Fibroblast of upper back skin (primary cell): ENCODE measurements around the gene CTNNA2.
A peak's percentile ranks its signal among the peaks of the same experiment; 100 is the strongest.

ENCODE experiments used
- DNase-seq: peaks from one replicate; pipeline ENCODE4 v3.0.0-alpha.2; 2013

CTNNA2 gene

DNA sequence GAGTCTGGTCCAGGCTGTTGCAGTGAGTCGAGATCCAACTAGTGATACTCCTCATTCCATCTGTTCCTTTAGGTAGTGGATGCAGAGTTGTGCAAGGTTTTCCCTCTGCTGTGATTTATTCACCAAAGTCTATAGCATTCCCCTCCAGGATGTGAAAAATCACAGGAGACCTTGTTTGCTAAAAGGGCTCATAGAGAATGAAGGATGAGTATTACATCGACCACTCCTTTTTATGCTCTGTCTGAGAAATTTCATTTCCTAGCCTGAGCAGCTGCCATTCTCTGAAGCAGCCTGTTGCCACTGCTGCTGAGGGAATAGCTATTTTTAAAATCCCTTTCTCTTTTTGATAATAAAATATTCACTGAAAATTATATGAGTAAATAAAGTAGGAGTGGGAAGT lies 925.8 kb downstream of the CTNNA2 start:
- DNase-seq, result no peak

DNA sequence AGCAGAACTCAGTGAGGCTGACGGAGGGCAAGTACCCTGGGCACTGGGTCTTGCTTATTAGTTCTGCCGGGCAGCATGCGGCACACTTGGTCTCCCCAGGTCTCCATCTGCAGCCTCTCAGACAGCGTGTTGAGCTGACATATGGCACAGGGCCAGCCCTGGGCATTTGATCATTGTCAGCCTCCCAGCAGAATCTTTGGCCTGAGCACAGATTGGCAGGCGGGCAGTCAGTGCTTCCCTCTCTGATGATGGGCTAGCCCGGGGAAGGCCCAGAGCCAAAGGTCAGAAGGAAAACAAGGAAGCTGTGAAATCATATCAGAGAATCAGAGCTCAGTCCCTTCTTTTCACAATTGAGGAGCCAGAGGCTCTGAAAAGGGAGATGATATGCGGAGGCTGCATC lies 941.8 kb downstream of the CTNNA2 start:
- no peak for DNase-seq

DNA sequence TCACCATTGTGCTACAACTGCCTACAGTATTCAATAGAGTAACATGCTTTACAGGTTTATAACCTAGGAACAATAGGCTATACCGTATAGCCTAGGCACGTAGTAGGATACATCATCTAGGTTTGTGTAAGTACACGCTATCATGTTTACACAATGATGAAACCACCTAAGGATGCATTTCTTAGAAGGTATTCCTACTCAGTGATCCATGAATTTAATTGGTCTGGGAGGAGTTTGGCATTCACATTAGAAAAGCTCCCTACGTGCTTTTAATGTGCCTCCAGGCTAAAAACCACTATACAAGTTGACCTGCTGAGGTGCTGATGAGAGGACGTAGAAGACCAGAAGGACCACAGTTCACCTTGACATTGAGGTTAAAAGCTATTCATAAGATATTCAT lies 946.2 kb downstream of the CTNNA2 start:
- no peak for DNase-seq

DNA sequence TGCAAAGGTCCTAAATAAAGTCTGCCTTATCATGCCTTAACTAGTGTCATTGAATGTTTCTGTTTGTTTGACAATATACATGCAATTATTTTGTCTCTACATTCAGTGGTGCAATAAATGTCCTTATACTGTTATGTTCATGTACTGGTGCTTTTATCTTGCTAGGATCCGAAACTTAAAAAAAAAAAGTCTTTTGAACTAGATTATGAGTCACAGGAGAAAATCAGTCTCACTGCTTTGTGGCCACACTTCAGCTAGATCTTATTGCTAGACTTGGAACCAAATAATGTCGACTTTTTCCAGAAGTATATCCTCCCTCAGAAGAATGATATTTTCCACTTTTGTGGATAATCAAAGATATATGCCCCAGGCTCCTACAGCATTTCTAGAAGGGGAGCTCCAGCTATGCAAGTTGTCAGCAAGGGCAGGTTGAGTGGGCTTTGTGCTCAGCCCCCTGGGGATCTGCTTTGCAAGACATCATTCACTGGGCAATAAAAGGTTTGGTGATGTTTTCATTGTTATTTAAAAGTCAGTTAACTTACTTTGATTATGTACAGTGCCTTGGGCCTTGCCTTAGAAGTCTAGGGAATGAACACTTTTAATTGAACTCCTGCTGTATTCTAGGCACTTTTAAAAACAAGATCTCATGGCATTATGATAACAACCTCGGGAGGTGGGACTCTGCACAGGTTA lies 948.8 kb downstream of the CTNNA2 start:
- peak; percentile 12 for DNase-seq

DNA sequence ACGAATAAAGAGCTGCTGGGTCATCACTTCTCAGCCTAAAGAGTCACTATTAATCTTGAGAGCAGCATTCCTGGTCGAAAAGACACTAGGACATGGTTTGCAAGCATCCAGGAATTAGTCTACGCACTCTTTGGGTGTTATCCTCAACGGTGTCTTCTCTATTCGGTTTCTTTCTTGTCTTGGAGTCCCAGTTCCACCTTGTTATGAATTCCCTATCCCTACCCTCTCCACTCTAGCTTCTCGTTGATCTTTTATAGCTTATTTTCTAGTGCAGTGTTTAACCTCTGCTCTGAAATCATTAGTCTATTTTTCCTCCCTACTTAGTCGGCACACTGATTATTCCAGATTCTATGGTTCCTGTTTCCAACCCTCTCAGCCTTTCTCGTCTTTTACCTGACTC lies 949.8 kb downstream of the CTNNA2 start:
- DNase-seq, result no peak

DNA sequence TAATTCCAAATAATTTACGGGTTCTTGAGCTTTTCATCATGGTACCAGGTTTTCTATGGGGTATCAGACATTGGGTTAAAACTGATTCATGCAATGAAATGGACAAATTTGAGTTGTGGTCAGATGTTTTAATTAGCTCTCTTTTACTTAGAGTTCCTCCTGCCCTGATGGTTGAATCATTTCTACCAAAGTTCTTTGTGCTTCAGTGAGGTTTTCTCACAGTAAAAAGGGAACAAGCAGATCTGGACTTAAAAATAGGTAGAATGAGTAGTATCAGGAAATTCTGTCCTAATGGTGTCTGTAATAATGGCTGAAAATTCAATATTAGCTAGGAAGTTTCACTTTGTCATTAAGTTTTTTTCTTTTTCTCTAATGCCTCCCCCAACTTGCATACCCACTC lies 951.4 kb downstream of the CTNNA2 start:
- no peak for DNase-seq

DNA sequence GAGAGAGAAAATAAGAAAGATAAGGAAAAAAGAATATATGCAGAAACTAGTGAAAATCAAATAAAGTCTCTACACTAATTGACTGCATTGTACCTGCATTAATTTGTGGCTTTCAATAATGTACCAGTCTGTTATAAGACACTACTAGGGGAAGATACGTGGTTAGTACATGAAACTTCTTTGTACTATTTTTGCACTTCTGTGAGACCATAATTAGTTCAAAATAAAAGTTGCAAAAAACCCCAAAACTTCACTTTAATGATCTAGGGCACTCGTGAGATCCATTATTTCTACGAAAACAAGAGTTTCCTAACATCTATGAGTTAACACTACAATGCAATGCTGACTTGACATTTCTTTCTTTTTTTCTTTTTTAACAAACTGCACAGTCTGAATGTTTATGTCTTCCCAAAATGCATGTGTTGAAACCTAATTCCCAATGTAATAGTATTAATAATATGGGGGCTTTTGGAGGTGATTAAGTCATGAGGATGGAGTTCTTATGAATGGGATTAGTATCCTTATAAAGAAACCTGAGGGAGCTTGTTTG lies 954.5 kb downstream of the CTNNA2 start:
- DNase-seq, result no peak

DNA sequence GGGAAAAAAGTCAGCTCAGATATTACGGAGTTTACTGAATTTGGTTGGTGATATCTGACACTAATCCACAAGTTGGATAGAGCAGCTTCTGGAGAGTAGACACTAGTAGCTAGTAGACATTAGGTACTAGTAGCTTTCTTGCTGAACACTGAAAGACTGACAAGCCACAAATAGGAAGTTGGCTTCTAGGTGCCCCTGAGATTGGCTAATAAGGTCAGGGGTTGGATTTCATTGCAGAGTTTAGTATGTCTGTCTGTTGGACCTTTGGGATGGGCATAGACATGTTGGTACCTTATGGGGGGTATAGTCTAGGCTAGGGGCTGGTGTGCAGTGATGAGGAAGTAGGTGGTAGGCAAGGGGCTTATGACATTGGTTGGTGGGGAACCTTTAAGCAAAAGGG lies 956.6 kb downstream of the CTNNA2 start:
- DNase-seq, result no peak

DNA sequence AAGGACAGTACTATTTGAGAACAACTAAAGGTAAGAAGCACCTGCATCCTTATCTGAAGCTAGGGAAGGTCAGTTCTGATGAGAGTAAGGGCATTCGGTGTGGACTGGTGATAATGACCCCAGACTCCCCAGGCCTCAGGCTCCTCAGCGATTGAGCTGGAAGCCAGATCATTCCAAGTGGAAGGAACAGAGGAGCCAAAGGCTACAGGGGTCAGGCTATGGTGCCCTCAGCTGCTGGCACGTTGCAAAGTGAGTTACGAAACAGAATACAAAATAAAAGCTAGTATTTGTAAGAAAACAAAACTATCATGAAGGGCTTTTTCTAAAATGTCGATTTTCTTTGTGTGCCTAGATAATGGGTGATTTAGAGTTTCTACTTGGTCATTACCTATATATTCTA lies 960.2 kb downstream of the CTNNA2 start:
- DNase-seq, result no peak

DNA sequence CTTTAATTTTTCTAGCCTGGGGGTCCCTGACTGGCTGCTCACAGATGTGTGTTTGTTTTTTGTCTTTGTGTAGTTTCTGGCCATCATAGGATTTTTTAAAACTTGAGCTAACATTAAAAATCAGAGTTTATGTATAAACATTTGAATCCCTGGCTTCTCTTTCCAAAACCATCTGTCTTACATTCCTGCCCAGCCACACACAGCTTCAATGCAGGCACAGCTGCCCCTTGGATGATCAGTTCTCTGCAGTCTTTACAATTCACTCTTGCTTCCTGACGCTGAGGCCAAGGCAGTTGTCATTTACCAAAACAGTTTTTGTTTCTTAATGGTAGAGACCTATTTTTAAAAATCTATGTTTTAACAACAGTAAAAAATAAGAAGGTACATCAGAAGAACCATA lies 960.9 kb downstream of the CTNNA2 start:
- peak; percentile 45 for DNase-seq

DNA sequence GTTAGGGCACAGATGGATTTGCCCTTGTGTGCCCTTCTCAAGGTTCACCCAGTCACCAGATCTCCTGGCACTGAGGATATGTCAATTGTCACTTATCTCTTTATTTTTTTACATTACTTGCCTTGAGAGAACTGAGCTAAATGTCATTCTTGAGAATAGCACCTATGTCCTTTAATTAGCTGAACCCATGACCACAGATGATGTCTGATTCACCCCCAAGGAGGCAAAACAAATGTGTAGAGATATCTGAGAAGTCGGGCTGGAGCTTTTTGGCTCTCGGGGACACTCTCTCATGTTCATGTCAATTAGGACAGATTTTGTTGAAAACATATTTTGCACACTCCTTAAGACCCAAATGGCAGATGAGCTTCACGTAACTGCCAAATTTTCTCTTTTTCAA lies 963.1 kb downstream of the CTNNA2 start:
- no peak for DNase-seq

DNA sequence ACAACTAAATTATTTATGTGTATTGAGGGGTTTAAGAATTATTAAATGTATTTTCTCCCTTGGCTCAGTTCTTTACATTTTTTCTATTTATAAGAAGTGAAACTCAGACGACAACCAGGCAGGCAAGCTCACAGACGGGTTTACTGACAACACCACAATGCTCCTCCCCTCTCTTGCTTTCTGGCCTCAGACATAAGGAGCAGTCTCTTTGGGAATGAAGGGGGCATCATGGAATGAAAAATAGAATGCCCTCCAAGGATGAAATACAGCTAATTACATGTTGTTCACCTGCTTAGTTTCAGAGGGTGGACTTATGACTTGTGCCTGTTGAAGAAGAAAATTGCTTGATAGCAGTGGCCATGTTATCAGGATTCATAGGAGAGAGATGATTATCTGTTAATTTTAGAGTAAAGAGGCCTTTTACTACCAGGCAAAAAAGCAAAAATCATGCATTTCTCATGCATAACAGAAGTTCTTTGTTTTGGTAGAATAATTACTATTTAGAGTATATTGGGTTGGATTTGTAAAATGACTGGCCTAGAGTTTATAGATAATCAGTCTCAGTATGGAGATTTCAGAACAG lies 963.8 kb downstream of the CTNNA2 start:
- DNase-seq, result no peak

DNA sequence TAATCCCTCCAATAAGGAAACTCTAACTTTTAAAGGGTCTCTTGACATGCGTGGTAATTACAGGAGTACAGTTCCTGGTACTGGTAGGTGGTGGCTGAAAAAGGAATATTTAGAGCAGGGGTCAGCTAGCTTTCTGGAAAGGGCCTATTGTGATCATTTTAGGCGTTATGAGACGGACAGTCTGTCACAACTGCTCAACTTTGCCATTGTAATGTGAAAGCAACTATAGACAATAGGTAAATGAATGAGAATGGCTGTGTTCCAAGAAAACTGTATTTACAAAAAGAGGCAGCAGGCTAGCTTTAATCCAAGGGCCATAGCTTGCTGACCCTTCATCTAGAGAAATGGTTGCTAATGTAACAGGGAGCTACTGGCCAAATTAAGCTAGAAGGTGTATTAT lies 969.4 kb downstream of the CTNNA2 start:
- DNase-seq, result no peak

DNA sequence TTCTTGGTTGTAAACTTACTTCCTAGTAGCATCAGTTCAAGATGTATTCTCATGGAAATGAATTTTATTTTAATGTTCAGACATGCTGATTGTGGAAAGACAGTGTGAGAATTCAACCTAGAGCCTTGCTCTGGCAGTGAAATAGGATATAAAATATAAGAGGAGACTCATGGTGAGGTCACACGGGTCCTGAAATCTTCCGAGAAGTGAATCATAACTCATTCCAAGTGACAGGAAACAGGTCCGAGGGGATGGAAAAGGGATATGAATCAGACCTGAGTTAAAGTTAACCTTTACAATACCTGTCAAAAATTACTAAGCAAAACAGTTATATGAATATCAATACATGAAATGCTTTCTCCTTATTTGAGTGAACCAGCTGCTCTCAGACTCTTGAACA lies 976.9 kb downstream of the CTNNA2 start:
- peak; percentile 77 for DNase-seq

DNA sequence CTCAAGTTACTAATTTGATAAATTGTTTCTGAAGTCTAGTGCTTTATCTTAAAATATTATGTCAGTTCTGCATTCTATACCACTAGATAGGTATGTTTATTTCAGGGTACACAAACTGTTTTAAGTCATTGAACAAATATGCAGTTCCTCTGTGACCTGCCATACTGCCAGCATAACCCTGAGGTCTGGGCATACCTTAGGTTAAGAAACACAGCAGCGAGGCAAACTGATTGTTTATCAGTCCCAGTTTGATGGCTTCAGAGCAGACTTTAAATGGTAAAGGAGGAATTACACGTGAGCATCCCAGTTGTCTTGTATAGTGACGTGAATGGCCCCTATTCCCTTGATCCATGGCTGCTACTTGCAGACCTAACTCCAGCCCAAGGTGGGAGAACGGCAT lies 978.1 kb downstream of the CTNNA2 start:
- DNase-seq, result no peak

DNA sequence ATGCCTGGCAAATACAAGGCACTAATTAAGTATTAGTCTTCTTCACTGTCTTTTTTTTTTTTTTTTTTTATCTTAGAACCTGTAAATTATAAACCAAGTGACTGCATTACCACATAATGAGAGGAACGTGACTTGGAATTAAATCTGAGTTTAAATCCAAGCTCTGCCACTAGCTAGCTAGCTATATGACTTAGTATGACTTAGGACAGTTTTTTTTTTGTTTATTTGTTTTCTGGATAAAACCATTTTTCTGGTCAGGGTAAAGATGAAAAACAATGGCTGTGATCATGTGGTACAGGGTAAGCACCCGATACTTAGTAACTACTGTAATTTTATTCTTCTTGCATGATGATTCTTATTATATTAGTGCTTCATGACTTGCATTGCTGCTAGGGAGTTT lies 983.5 kb downstream of the CTNNA2 start:
- no peak for DNase-seq

DNA sequence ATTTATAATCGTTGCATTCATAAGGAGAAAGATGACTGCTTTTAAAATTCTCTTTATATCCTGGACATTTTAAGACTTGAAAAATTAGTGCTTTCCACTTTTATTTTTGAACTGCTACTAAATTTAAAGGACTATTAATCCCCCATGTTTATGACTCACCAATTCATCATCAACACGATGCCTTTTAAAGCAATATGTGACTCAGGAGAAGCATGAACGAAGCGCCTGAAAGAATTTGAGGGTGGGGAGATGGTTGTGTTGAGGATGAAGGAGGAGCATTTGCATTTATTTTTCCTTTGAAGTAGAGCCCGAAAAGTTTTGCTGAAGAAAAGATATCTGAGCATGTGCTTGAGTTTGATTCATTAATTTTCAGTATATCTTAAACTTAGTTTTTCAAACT lies 983.9 kb downstream of the CTNNA2 start:
- peak; percentile 91 for DNase-seq

DNA sequence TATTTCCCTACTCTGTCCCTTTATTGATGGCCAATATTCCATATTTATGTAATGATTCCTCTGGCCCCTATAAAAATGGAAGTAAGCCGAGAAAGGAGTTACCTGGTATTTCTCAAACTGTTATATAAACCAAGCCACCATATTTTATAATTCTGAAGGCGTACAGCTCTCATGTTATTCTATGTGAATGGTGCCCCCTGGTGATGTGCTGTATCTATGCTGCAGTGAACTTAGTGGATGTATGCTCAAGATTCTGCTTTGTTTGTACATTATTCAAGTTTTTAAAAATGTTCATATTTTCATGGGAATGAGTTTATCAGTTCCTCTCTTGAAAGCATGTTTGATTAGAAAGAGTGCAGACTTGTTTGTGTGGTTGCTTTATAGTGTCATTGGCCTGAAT lies 986.2 kb downstream of the CTNNA2 start:
- DNase-seq, result peak; percentile 75

DNA sequence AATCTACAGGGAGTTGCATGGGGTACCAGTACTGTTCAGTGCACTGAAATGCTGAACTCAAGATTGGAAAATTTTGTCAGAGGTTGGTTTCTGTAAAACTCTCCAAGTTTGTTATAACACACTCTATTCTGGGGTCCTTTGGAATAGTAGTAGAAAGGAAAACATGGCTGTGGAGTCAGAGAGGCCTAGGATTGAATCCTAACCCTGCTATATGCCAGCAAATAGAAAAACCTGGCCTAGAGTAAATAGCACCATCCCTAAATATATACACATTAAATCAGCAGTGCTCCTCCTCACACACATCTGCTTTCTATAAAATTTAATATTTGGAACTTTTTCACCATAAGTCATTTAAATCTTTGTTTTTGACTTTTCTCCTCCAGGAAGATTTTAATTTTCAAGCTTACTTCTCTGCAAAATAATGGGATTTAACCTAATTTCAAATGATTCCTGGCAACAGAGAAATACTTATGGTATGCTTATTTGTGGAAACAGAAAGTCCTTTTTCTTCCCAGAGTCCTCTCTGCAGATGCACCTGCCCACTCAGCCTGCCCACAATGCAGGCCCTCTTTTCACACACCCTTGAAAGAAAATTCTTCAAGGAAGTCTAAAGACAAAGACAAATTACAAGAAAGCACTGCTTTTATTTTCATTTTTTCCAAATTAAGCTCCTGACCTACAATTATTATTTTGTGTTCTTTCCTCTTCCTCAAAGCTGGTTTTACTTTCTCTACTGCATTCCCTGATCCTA lies 989.2 kb downstream of the CTNNA2 start:
- DNase-seq, result no peak

DNA sequence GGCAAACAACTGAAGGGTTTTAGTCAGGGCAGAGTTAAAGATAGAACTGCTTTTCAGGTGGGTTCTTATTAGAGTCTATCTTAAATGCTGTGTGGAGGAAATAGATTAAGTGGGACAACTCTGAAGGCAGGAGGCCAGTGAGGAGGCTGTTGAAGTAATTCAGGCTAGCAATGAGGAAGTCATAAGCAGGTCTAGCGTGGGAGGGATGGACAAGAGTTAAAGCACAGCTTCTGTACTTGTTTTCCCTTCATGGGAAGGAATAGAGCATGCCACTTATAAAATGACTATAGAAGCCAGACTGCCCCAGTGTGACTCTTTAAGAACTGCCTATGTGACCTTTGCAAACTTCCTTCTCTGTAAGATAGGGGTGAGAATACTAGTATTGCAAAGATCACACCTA lies 993.7 kb downstream of the CTNNA2 start:
- DNase-seq, result no peak

DNA sequence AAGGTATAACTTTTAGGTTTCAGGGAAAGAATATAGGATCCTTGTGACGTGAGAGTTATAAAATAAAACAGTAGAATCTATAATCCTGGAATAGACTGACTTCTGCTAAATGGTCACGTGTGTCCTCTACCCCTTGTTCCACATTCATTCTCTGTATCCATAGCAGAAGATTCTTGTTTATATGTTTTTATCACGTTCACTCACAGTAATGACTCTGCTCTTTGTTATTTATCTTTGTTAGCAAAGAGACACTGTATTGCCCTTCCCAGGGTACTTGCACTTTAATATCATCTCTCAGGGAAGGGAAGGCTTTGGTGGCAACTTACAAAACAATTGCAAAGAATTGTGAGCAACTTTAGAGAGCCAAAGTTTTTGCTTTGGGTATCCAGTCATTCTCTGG lies 997.9 kb downstream of the CTNNA2 start:
- DNase-seq, result no peak

DNA sequence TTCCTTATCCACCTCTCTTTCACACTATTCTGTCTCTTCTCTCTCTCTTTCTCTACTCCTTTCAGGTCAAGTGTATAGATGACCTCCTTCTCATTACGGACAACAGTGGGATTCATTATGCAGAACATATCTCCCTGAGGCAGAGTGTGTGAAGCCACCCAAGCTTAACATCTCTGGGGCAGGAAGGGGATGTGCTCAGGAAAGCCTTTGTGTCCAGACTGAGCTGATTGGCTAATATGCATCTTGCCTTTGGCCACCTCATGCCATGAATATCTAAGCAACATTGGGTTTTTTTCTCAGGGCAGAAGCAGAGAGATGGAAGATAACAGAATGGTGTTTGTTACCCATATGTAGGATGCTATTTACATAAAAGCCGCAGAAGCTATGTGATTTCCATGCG lies 1003.1 kb downstream of the CTNNA2 start:
- no peak for DNase-seq

DNA sequence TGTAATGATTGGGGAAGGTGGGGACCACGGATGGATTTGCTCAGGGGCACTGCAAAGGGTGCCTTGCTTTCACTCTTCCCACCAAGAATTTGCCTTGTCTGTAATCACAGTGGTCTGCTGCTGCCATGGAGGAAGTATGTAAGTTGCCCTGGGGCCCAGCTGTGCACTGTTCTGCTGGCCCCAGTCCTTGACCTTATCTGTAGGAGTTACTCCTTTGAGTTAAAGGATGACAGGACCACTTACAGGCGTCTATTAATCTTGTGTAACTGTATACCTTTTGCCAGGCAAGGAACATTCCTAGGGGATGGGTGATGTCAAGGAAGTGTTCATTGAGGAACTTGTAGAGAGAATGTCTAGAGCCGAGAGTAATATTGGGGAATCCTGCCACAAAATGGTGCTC lies 1004.5 kb downstream of the CTNNA2 start:
- no peak for DNase-seq

DNA sequence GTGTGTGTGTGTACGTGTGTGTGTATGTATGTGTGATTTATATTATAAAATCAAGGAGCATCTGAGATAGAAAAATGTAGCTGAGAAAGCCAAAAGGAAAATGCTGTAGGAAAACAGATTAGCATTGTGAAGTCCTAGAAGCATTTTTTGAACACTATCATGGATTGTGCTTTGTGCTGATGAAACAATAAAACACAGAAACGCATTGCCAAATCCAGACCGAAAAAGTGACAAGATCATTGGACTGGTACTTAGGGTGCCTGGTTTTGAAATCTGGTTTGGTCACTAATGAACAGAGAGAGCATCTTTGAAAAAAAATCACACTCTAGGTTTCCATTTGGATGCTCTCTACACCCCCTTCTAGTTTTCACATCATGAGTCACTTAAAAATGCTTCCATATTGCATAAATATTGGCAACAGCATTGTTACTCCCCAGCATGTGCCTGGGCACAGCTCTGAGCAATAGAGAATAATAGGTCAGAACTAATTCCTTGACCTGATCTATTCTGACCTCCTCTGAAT lies 1006.3 kb downstream of the CTNNA2 start:
- no peak for DNase-seq
